Stomach (tissue), 9 donors: Measurements from ENCODE around the gene GABPA. TPM values are rescaled to one million over a fixed set of nuclear protein-coding genes. Genes with fewer than 3 reads are reported as not detected.

Experiments
- DNase-seq, 2 donors: peaks; one replicate each; pipeline versions ENCODE4 v3.0.0 to v3.0.0-alpha.2; 2013 to 2019
- H3K27ac ChIP-seq, 5 donors: fragments of 200-600 bp in 4 of 5; sonication (generic) in 4 of 5; one replicate each; pipeline ENCODE4 v1.5.1; 2013 to 2019; ENCODE audit warnings: mild to moderate bottlenecking in 1 of 5, moderate library complexity in 1 of 5
- H3K27me3 ChIP-seq, 3 donors: fragments of 200-600 bp; sonication (generic); one replicate each; pipeline ENCODE4 v1.5.1; 2017 to 2019; ENCODE audit warnings: mixed run types in 1 of 3
- H3K36me3 ChIP-seq, 4 donors: fragments of 200-600 bp; sonication (generic); 1 replicate in 3 of 4; 2 replicates in 1 of 4; pipeline ENCODE4 v1.5.1; 2016 to 2019
- H3K4me1 ChIP-seq, 4 donors: fragments of 200-600 bp; sonication (generic); one replicate each; pipeline ENCODE4 v1.5.1; 2016 to 2019
- H3K4me3 ChIP-seq, 4 donors: fragments of 200-600 bp; sonication (generic) in 3 of 4; one replicate each; pipeline ENCODE4 v1.5.1; 2016 to 2019; ENCODE audit warnings: mild to moderate bottlenecking in 1 of 4
- H3K9me3 ChIP-seq, 4 donors: fragments of 200-600 bp; sonication (generic); one replicate each; pipeline ENCODE4 v1.5.1; 2016 to 2019
- CTCF ChIP-seq, 7 experiments: fragments of 450-650 bp in 4 of 7; fragments of 200-600 bp in 3 of 7; sonication (generic) in 3 of 7; IDR thresholded peaks; one replicate each; pipeline ENCODE4 v1.5.1; 2016 to 2019; ENCODE audit warnings: antibody characterized with exemption in 7 of 7, control low read depth in 2 of 7, mild to moderate bottlenecking in 1 of 7
- EP300 ChIP-seq: sonication (generic); formaldehyde crosslinking; IDR thresholded peaks from one replicate; pipeline ENCODE4 v1.6.1; 2017; ENCODE audit warnings: antibody characterized with exemption
- POLR2A ChIP-seq, 4 donors: fragments of 450-650 bp; IDR thresholded peaks; one replicate each; pipeline ENCODE4 v1.6.1; 2016; ENCODE audit warnings: antibody characterized with exemption in 4 of 4, control low read depth in 2 of 4, mild to moderate bottlenecking in 1 of 4, moderate library complexity in 1 of 4
- POLR2AphosphoS5 ChIP-seq, 3 donors: sonication (generic); formaldehyde crosslinking; IDR thresholded peaks; one replicate each; pipeline ENCODE4 v1.6.1; 2016; ENCODE audit warnings: antibody characterized with exemption in 3 of 3
- WGBS, 5 donors: extraction: QIAGEN DNeasy Blood & Tissue Kit in 3 of 5; methylation state at CpG; one replicate each; pipeline versions ENCODE4 v1.1.5 to v1.1.7; 2013 to 2018; 5-methylcytosine and 5-hydroxymethylcytosine counted together
- intact Hi-C: fragments of 100-400 bp; cut with DNase I; formaldehyde crosslinking; loops from one replicate; pipeline ENCODE4 v1.15.1; 2023; ENCODE audit warnings: low total_unique reads
- polyA plus RNA-seq, 3 donors: library from polyadenylated mRNA; stranded (reverse); fragments of 200-250 nt; gene quantifications; one replicate each; pipeline ENCODE4 v1.2.3, GENCODE V29; 2013
- total RNA-seq, 5 donors: library from RNA; depleted of rRNA; stranded (reverse); fragments of >200 nt; gene quantifications; one replicate each; pipeline versions ENCODE4 v1.1.0 to v1.2.3, GENCODE V29; 2014 to 2016
- donor health status: healthy with polysubstance abuse.
- donor health status: Bipolar disorder and iron deficiency.
- donor health status: healthy.

The GABPA gene
- total and polyA plus RNA-seq, 8 donors = 6.4 to 47.0 (median 7.9) TPM

- Histone ChIP-seq H3K4me3 (peak overlapping the region; percentile 87 to 96 (median 92)), H3K36me3 (peaks cover 3 to 24% (median 15%) of the 10 kb centered on the region in 4 donors), H3K9me3 (no peaks in the 10 kb centered on the region), H3K27me3 (no peaks in the 10 kb centered on the region), H3K27ac (peak overlapping the region; percentile 96 to 99 (median 98)), H3K4me1 (peaks cover 19 to 65% (median 50%) of the 10 kb centered on the region in 4 donors)
- 2 to 4% (median 2%) methylated on average over 29 to 30 of the region's 30 CpGs for WGBS, 5 donors
- DNase-seq = peak in 1 of 2 donors; percentile 64
- TF ChIP-seq POLR2AphosphoS5 (IDR thresholded peaks at IDR 0.05) (no peak), EP300 (no peak), CTCF (IDR thresholded peaks at IDR 0.05) (no peak), POLR2A (IDR thresholded peaks at IDR 0.05) (no peak)
- intact Hi-C loops = no loop called here
These were observed 716 bp upstream of the GABPA start for GRCh38 chr21:25733859-25734653.

- Histone ChIP-seq H3K4me1 (peaks cover 19 to 64% (median 50%) of the 10 kb centered on the region in 4 donors), H3K27ac (peak overlapping the region; percentile 96 to 99 (median 98)), H3K36me3 (peaks cover 3 to 18% (median 9%) of the 10 kb centered on the region in 4 donors), H3K9me3 (no peaks in the 10 kb centered on the region), H3K4me3 (peak overlapping the region; percentile 87 to 96 (median 92)), H3K27me3 (no peaks in the 10 kb centered on the region)
- peak in 2 of 4 donors; percentile 61 to 74 for TF ChIP-seq POLR2A (IDR thresholded peaks at IDR 0.05)
- TF ChIP-seq POLR2AphosphoS5 (IDR thresholded peaks at IDR 0.05) = no peak
- 0% methylated on average over 3 to 10 of the region's 10 CpGs for WGBS, 5 donors
- no peak for DNase-seq
- intact Hi-C loops = no loop called here
These were observed 193 bp upstream of the GABPA start for GRCh38 chr21:25734654-25734903.

- Histone ChIP-seq H3K36me3 (peaks cover 0 to 8% (median under 1%) of the 10 kb centered on the region in 4 donors), H3K27me3 (no peaks in the 10 kb centered on the region), H3K4me1 (peaks cover 19 to 56% (median 44%) of the 10 kb centered on the region in 4 donors), H3K27ac (peak overlapping the region; percentile 96 to 99 (median 98)), H3K9me3 (no peaks in the 10 kb centered on the region), H3K4me3 (peak overlapping the region; percentile 87 to 96 (median 92))
- DNase-seq = peak; percentile 81 to 94
- 1% methylated on average over 24 to 48 of the region's 48 CpGs for WGBS, 5 donors
- TF ChIP-seq EP300 (no peak), POLR2AphosphoS5 (IDR thresholded peaks at IDR 0.05) (no peak)
- intact Hi-C loops = no loop called here
These were observed 1.1 kb downstream of the GABPA start for GRCh38 chr21:25735646-25736597.

- TF ChIP-seq CTCF (IDR thresholded peaks at IDR 0.05) = no peak
- TF ChIP-seq POLR2A (IDR thresholded peaks at IDR 0.05) = no peak
- TF ChIP-seq EP300 = no peak
- intact Hi-C loops = no loop called here
- 55 to 77% (median 73%) methylated on average over 1 of the region's 1 CpG for WGBS, 5 donors
- Histone ChIP-seq H3K27me3 (no peaks in the 10 kb centered on the region), H3K4me3 (no peak overlapping the region), H3K36me3 (peaks cover 0 to 5% (median 2%) of the 10 kb centered on the region in 4 donors), H3K27ac (no peak overlapping the region), H3K9me3 (no peaks in the 10 kb centered on the region), H3K4me1 (peaks cover 13 to 41% (median 33%) of the 10 kb centered on the region in 4 donors)
- no peak for DNase-seq
These were observed 2.6 kb downstream of the GABPA start for GRCh38 chr21:25737421-25737820.

- Histone ChIP-seq H3K4me1 (peaks cover 0 to 3% (median 1%) of the 10 kb centered on the region in 4 donors), H3K27me3 (no peaks in the 10 kb centered on the region), H3K36me3 (peaks cover 0 to 41% (median 32%) of the 10 kb centered on the region in 4 donors), H3K4me3 (no peak overlapping the region), H3K27ac (no peak overlapping the region), H3K9me3 (no peaks in the 10 kb centered on the region)
- WGBS, 5 donors = 92 to 98% (median 94%) methylated on average over 3 of the region's 3 CpGs
- intact Hi-C loops = no loop called here
- no peak for DNase-seq
- TF ChIP-seq POLR2AphosphoS5 (IDR thresholded peaks at IDR 0.05) (no peak), EP300 (no peak), CTCF (IDR thresholded peaks at IDR 0.05) (no peak), POLR2A (IDR thresholded peaks at IDR 0.05) (no peak)
These were observed 8.1 kb downstream of the GABPA start for GRCh38 chr21:25742900-25743299.
